ENCODE data around the gene CABYR. TPM values are rescaled to one million over a fixed set of nuclear protein-coding genes. Genes with fewer than 3 reads are reported as not detected.

The CABYR gene
- total RNA-seq, 2 donors from 2014 or later: 4.7 to 5.2 TPM

DNA sequence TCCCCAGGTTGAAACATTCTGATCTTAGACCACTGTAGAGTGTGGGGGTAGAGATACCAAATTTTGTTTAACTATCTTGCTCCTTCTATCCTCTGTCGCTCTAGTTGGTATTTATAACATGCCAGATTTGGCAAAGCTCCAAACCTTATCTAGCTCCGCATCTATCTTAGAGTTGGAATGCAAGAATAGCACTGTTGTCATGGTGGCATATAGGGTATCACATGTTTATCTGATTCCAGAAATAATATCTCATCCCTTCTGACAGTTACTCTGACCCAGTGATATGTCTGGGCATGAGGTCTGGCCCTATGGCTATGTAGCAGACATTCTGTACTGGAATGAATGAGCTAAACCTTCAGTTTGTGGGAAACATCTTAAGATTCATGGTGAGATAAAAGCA, 51.7 kb downstream of the CABYR start:
- H3K27ac Mint-ChIP-seq: no peak overlapping the region
- H3K9me3 Mint-ChIP-seq: no peaks in the 10 kb centered on the region
- H3K36me3 Mint-ChIP-seq (ENCODE audit: low read depth): no peaks in the 10 kb centered on the region
- H3K4me1 Mint-ChIP-seq: no peaks in the 10 kb centered on the region
- H3K4me3 Mint-ChIP-seq: no peak overlapping the region
- ATAC-seq (replicated peaks): no peak
- no peaks in the 10 kb centered on the region for H3K27me3 Mint-ChIP-seq

DNA sequence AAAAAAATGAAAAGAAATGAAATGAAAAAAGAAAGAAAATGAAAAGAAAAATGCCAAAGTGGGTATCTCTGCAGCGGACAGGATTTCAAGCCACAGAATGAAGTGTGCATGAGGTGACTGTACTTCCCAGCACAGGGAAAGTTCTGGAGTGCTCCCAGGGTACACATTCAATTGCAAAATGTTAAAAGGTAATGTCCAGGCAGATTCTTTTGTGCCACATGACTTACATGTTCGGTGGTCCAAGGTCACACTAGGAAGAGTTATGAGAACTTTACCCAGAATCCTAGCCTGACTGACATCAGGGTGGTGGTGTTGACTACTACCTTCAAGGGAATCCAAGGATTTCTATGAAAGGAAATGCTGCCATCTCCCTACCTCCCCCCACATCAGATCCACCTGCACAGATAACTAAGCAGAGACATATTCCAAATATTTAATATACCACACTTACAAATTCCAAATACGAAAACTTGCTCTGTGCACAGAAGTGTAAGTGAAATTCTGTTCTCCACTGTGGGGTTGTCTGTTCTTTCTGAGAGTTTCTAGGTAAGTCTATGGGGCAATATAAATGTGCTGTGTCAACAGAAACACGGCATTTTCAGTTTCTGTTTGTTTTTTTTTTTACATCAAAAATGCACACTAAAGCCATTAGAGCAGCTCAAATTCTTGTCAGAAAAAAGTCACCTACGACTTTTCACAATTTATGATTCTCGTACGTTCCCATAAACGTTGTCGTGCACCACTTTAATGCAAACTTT, 56.6 kb downstream of the CABYR start:
- no peaks in the 10 kb centered on the region for H3K36me3 Mint-ChIP-seq (ENCODE audit: low read depth)
- H3K9me3 Mint-ChIP-seq: no peaks in the 10 kb centered on the region
- no peak overlapping the region for H3K27ac Mint-ChIP-seq
- ATAC-seq (replicated peaks): no peak
- H3K4me3 Mint-ChIP-seq: no peak overlapping the region
- H3K4me1 Mint-ChIP-seq: no peaks in the 10 kb centered on the region
- no peaks in the 10 kb centered on the region for H3K27me3 Mint-ChIP-seq

GRCh38 chr18:24196764-24197163, 57.9 kb downstream of the CABYR start:
- H3K36me3 Mint-ChIP-seq (ENCODE audit: low read depth): no peaks in the 10 kb centered on the region
- no peaks in the 10 kb centered on the region for H3K27me3 Mint-ChIP-seq
- no peaks in the 10 kb centered on the region for H3K9me3 Mint-ChIP-seq
- H3K4me1 Mint-ChIP-seq: no peaks in the 10 kb centered on the region
- no peak for ATAC-seq (replicated peaks)
- H3K4me3 Mint-ChIP-seq: no peak overlapping the region
- no peak overlapping the region for H3K27ac Mint-ChIP-seq

GRCh38 chr18:24197412-24197811, 58.5 kb downstream of the CABYR start:
- H3K27me3 Mint-ChIP-seq: no peaks in the 10 kb centered on the region
- no peaks in the 10 kb centered on the region for H3K9me3 Mint-ChIP-seq
- no peak overlapping the region for H3K27ac Mint-ChIP-seq
- H3K4me1 Mint-ChIP-seq: no peaks in the 10 kb centered on the region
- no peak overlapping the region for H3K4me3 Mint-ChIP-seq
- ATAC-seq (replicated peaks): no peak
- H3K36me3 Mint-ChIP-seq (ENCODE audit: low read depth): no peaks in the 10 kb centered on the region

- H3K4me3 Mint-ChIP-seq: no peak overlapping the region
- H3K9me3 Mint-ChIP-seq: no peaks in the 10 kb centered on the region
- H3K27ac Mint-ChIP-seq: no peak overlapping the region
- H3K27me3 Mint-ChIP-seq: no peaks in the 10 kb centered on the region
- H3K4me1 Mint-ChIP-seq: no peaks in the 10 kb centered on the region
- ATAC-seq (replicated peaks): no peak
- no peaks in the 10 kb centered on the region for H3K36me3 Mint-ChIP-seq (ENCODE audit: low read depth)
Observed at GRCh38 chr18:24198461-24198860, 59.6 kb downstream of the CABYR start.

- no peaks in the 10 kb centered on the region for H3K36me3 Mint-ChIP-seq (ENCODE audit: low read depth)
- no peaks in the 10 kb centered on the region for H3K9me3 Mint-ChIP-seq
- H3K4me1 Mint-ChIP-seq: no peaks in the 10 kb centered on the region
- no peak overlapping the region for H3K4me3 Mint-ChIP-seq
- H3K27ac Mint-ChIP-seq: no peak overlapping the region
- no peaks in the 10 kb centered on the region for H3K27me3 Mint-ChIP-seq
- ATAC-seq (replicated peaks): no peak
Observed at GRCh38 chr18:24199372-24199962, 60.6 kb downstream of the CABYR start.

- no peak for ATAC-seq (replicated peaks)
- Mint-ChIP-seq H3K27me3 (no peaks in the 10 kb centered on the region), H3K36me3 (ENCODE audit: low read depth) (no peaks in the 10 kb centered on the region), H3K9me3 (no peaks in the 10 kb centered on the region), H3K4me1 (no peaks in the 10 kb centered on the region), H3K4me3 (no peak overlapping the region), H3K27ac (no peak overlapping the region)
Observed at GRCh38 chr18:24200494-24201290, 61.8 kb downstream of the CABYR start.

DNA sequence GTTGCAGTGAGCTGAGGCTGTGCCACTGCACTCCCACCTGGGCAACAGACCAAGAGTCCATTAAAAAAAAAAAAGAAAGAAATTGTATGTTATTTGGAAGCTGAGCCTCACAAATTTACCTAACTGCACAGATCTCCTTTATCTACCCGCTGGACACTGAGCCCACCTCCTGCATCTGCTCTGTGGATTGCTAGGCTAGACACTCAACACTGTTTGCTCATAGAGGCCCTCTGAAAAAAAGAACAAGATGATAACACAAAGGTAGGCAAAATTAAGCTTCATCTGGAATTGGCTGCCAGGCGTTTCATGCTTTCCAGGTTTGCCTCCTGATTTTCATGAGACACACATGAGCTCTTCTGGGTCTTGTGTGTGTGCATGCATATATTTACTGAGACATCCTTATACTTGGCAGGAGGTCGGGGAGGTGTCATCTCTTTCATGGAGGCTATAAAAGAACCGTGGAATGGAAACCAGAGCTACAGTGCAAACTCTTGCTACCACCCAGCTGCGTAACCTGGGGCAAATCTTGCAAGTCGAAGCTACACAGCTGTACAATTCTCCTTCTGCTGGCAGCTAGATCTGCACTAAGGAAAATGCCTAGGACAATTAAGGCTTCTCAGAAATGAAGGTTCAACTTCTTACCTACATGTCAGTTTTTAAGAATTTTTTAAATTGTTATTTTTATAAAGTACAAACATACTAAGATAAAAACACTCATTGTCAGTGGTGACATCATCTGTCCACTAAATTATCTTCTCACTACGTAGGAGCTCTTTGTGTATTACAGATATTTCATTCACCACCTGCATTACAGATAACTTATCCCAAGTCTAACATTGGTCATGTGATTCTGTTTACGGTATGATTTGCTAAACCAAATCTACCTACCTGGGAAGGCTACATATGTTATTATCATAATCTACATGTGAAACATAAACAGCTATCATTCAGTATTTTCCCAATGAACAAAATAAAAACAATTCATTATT, 63.1 kb downstream of the CABYR start:
- H3K4me1 Mint-ChIP-seq: no peaks in the 10 kb centered on the region
- no peaks in the 10 kb centered on the region for H3K36me3 Mint-ChIP-seq (ENCODE audit: low read depth)
- no peak for ATAC-seq (replicated peaks)

DNA sequence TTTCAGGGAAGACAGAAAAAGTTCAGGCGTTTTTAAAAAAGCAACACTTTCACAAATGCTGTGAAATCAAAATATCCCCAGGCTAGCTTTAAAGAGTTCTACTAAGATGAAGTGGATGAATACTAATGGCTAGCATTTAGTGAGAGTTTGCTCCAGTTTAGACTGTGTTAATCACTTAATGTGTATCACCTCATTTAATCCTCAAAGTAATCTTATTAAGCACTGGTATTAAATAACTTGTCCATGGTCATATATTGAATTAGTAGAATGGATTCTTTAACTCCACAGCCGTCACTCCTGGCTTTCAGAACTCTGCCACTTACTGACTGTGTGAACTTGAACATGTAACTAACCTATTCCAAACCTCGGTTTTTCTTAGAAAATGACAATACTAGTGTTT, 66.0 kb downstream of the CABYR start:
- Mint-ChIP-seq H3K27ac (no peak overlapping the region), H3K4me3 (no peak overlapping the region), H3K4me1 (no peaks in the 10 kb centered on the region), H3K36me3 (ENCODE audit: low read depth) (no peaks in the 10 kb centered on the region), H3K27me3 (no peaks in the 10 kb centered on the region), H3K9me3 (no peaks in the 10 kb centered on the region)
- ATAC-seq (replicated peaks): no peak

More for the DNA sequence above, 63.1 kb downstream of the CABYR start:
- no peaks in the 10 kb centered on the region for H3K27me3 Mint-ChIP-seq
- H3K4me3 Mint-ChIP-seq: no peak overlapping the region
- no peaks in the 10 kb centered on the region for H3K9me3 Mint-ChIP-seq
- no peak overlapping the region for H3K27ac Mint-ChIP-seq

DNA sequence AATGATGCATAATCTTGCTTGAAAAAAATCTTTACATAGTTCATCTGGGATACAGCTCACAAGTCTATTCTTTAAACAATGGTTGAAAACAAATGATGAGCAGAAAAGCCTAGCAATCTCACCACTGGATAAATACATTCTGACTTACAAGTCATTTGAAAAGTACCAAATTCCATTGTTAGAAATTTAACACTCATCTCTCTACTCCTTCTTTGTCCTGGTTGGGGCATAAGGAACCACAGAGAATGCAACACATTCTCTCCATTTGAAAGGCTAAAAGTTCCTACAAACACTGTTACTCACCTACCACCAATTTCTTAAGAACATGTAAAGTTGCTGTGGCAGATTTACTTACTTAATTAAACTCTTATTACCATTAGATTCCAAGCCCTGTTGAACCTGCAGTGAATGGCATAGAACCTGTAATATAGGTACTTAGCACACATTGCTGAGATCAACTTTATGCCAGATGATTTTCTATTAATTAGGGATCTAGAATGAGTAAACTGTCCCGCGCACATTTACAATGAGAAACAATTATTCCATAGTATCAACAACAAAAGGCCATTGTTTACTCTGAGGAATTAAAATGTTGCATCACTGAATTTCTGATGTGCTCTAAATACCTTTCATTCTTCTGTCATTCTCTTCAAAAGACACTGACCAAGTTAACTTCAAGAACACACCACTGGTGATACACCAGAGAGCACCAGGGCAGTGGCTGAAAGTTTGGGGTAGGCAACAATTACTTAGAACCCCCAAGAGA, 69.6 kb downstream of the CABYR start:
- peak; percentile 53 for ATAC-seq (replicated peaks)

GRCh38 chr18:24209558-24209957, 70.7 kb downstream of the CABYR start:
- no peak overlapping the region for H3K27ac Mint-ChIP-seq
- H3K27me3 Mint-ChIP-seq: no peaks in the 10 kb centered on the region
- H3K4me3 Mint-ChIP-seq: no peak overlapping the region
- H3K36me3 Mint-ChIP-seq (ENCODE audit: low read depth): no peaks in the 10 kb centered on the region
- ATAC-seq (replicated peaks): no peak
- no peaks in the 10 kb centered on the region for H3K9me3 Mint-ChIP-seq
- no peaks in the 10 kb centered on the region for H3K4me1 Mint-ChIP-seq

More for the DNA sequence above, 69.6 kb downstream of the CABYR start:
- H3K4me1 Mint-ChIP-seq: no peaks in the 10 kb centered on the region
- H3K27me3 Mint-ChIP-seq: no peaks in the 10 kb centered on the region
- H3K4me3 Mint-ChIP-seq: no peak overlapping the region
- no peak overlapping the region for H3K27ac Mint-ChIP-seq
- no peaks in the 10 kb centered on the region for H3K9me3 Mint-ChIP-seq
- H3K36me3 Mint-ChIP-seq (ENCODE audit: low read depth): no peaks in the 10 kb centered on the region
